GM19452 (cell line): Measurements from ENCODE around the gene ZC3HAV1L.
"Not testable (repeated sequence)": the region's sequence is repeated elsewhere in the genome, so short reads cannot be mapped to it uniquely, and the experiment has no call there.

Experiments
- ATAC-seq: cut with Tn5 transposase; IDR thresholded peaks from one replicate; pipeline ENCODE4 v1.9.1; 2021; ENCODE audit not compliant: unreplicated experiment

ZC3HAV1L gene

DNA sequence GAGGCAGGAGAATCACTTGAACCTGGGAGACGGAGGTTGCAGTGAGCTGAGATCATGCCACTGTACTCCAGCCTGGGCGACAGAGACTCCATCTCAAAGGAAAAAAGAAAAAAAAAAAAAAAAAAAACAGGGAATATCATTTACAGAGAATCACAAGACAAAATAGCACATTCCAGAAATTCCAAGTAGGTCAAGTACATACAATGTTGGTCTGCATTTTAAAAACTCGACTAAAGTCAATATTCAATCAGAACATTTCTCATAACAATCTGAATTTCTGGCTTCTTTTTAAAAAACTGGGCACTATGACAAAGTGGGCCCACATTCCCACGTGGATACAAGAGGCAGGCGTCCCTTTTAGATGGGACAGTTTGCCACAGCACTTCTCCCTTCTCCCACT lies 12.8 kb downstream of the ZC3HAV1L start:
- no peak for ATAC-seq

DNA sequence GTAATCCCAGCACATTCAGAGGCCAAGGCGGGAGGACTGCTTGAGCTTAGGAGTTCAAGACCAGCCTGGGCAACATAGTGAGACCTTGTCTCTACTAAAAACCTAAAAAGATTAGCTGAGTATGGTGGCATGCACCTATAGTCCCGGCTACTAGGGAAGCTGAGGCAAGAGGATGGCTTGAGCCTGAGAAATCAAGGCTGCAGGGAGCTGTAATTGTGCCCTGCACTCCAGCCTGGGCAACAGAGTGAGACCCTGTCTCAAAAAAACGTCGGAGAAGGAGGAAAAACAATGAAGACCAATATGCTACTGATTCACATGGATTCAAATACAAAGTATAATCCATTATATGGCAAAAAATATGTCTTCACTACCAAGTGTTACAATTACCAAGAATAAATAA lies 13.6 kb downstream of the ZC3HAV1L start:
- no peak for ATAC-seq

DNA sequence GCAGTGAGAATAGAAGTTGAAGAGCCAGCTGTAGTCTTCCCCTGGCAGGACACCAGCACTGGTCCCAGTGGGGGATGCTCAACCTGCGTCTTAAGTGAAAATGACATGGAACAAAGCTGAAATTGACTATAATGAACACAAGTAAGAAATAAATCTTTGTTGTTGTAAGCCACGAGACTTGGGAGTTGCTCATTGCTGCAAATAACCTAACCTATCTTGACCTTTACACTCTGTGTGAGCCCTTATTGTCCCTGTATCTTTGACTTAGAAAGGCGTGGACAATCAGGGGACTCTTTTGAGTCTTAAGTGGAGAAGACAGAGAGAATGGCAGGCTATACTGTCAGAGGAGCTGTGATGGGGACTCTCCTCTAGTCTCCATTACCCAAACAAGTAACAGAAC lies 16.9 kb downstream of the ZC3HAV1L start:
- ATAC-seq = no peak

DNA sequence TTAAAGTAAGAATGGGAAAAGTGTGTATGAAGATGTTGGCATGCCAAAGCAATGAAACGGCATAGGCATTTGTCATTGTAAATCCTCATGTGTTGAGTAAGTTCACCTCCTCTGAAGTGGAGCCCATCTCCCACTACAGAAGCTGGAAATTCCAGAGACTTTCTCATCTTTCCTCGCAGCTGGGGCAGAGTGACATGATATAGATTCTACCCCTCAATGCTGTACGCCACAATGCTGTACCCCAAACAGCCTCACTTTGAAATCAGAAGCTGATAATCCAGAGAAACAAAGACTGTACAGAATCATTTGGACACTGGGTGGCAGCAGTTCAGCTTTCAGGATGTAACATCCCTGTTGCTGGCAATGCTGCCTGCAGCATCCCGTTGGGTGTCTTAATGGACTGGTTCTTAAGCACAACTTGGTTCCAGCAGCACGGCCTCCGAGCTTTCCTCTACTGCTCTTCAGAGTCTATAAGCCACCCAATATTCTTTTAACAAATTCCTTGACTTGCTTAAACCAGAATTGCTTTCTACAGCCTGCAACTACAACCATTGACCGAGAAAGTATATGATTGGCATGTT lies 18.8 kb downstream of the ZC3HAV1L start:
- ATAC-seq = peak; percentile 86

DNA sequence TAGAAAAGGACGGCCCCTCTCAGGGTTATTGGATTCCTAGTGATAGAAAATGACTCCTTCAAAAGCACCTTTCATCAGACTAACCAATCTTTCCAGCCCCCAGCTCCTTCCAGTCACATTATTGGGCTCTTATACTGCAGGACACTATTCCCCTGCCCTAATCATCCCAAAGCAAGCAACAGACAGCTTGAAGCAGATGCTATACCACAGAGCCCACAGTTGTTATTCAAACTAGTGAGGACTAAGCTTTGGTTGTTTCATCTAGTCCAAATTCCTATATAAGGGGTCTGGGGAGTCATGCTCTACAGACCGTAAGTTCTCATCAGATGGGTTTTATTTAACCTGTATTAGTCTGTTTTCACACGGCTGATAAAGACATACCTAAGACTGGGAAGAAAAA lies 24.5 kb downstream of the ZC3HAV1L start:
- no peak for ATAC-seq

DNA sequence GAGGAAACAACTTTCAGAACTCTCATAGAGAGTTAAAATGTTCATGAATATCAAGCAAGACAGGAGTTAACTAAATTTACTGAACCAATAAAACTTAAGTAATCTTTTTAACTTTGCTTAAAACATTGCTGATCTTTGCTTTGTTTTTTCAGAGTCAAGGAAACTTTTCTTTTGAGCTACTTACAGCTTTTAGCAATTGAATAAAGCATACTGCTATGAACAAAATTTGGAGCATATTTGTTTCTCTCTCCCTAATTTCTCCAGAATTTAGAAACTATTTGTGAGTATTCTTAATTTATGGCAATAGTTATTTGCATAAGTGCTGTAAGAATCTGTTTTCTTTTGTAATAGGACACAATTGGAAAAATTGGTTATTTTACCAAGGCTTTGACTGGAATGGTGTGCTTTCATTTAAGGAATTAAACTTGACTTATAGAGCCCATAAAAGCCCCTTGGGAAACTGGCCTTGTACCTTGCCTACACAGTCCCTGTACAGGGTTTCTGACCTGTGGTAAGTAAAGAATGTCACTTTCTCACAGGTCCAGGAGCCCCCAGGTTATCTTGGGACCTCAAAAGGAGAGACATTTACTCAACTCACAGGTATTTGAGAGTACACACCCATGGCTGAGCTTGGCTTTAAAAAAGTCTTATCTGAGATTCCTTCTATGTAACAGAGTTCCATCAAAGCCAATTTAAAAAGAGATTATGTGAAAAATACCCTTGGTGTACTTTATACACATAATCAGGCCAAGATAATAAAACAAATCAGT lies 31.3 kb downstream of the ZC3HAV1L start:
- no peak for ATAC-seq

DNA sequence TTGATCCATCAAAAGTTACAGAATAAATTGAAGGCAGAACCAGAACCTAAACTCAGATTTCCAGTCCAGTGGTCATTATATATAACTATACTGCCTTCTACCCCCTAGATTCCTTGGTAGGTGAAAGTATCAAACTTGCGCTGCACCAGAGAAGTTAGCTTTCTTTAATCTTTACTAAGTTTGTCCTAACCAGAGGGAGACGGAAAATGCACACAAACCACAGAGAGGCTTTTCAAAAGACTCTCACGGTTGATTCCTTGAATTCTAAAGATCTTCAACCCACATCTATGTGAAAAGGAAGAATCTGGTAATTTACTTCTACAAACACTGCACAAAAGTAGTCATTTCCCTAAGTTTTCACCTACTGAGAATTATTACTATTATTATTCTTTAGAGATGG lies 36.4 kb downstream of the ZC3HAV1L start:
- no peak for ATAC-seq

DNA sequence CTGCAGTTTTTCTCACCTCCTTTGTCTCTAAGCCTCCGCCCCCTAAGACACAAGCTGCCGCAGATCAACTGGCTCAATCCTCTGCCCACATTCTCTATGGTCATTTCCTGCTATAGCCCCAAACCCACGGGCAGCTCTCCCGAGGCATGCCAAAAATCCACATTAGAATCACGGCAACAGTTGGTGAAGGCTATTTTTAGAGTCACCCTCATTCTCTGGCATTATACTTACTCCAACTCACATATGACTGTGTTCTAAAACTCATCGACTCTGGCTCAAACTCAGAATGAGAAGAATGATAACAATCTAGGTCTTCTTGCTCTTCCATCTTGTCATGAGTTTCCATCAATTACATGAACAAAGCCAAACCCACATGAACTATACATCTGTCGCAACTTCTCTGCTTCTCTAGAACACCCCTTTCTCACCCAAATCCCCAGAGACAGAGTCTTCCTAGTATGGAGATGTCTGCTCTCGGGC lies 43.8 kb downstream of the ZC3HAV1L start:
- no peak for ATAC-seq

DNA sequence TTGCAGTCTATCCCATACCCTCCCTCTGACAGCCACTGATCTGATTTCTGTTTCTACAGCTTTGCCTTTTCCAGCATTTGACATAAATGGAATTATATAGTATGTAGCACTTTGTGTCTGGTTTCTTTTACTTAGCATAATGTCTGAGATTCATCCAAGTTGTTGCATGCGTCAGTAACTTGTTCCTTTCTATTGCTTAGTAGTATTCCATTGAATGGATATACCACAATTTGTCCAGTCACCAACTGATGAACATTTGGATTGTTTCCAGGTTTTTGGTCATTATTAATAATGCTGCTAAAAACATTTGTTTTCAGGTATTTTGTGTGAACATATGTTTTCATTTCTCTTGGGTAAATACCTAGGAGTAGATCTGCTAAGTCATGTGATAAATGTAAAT lies 48.2 kb downstream of the ZC3HAV1L start:
- ATAC-seq = no peak

DNA sequence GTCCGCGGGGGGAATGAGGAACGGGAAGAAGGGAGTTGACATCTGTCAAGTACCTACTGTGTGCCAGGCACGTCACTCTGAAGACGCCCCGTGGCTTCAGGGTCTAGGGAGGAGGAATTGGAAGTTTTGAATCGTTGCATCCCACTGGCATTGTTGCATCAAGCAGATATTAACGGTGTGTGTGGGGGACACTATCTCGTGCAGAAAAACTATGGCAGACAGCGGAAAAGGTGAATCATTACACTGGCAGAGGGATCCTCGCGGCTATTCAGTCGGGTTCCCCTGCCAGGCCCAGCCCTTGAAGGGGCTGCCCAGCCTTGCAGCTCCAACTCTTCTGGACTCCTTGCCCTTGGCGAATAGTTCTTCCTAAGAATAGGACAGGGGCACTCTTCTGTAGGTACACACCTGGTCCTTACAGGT lies 53.6 kb downstream of the ZC3HAV1L start:
- ATAC-seq = no peak

DNA sequence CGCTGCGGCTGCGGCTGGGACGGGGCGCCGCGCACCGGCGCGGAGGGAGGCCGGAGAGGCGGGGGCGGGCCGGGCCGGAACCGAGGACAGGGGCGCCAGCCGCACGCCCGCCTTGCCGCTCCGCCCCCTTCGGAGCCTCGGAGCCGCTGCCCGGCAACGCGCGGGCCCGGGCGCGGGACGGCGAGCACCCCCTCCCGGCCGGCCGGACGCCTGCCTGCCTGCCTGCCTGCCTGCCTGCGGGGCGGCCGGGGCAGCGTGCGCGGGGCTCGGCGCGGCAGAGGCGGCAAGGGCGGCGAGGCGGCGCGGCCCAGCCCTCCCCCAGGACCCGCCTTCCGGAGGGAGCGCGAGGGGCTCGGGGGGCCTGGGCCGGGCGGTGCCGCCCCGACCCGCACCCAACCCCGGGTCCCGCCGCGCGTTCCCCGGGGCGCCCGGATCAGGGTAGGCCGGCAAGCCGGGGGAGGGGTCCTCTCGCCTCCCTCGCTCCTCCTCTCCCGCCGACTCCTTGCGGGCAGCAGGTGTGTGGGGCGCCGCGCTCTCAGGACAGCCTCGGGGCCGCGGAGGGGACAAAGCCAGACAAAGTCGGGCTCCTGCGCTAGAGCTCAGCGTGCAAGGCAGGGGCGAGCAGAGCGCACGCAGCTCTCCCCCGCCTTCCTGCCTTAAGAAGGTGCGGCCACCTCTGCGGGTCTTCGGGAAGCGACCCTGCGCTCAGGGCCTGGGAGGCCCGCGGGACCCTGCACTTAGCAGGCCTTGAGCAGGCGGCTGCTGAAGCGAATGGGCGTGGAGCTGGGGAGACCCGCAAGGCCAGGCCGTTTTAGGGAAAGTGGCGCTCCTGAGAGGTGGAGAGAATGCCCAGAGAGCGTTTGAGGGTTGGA lies 54.3 kb downstream of the ZC3HAV1L start, which contains the start of gene KIAA1549:
Gene KIAA1549 (minus strand): TSS at position 58 of the 872 bp plus-strand sequence. CDS start 120 bp downstream, outside the sequence.
- peak; percentile 91 for ATAC-seq

DNA sequence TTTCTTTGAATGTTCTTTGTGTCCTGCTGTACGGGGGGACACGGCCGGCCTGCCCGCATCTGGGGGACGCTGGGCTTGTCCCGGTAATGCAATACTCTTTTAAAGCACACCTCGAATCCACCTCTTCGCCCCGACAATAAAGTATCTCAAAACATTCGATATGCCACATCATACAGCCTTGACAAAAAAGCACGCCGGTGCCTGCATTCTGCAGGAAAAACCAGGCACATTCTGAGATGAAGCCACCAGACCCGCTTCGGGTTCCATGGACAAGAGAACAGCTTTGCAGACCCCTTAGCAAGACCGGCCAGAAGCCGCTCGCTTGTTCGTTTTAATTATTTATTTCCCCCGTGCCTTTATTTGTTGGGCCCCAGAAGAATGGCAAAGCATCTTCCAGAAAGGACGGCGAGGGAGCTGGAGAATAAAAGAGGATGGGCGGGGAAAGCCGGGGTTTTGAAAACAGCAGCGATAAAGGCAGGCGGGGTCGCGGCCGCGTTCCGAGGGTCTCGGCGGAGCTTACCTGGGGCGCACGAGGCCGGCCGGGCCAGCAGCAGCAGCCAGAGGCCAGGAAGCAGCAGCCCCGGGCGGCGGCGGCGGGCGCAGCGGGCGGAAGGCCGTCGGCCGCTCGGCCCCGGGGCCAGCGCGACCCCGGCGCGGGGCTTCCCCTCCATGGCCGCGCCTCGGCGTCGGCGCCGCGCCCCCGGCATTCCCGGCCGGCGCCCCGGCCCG lies 55.1 kb downstream of the ZC3HAV1L start:
- ATAC-seq = peak; percentile 45

DNA sequence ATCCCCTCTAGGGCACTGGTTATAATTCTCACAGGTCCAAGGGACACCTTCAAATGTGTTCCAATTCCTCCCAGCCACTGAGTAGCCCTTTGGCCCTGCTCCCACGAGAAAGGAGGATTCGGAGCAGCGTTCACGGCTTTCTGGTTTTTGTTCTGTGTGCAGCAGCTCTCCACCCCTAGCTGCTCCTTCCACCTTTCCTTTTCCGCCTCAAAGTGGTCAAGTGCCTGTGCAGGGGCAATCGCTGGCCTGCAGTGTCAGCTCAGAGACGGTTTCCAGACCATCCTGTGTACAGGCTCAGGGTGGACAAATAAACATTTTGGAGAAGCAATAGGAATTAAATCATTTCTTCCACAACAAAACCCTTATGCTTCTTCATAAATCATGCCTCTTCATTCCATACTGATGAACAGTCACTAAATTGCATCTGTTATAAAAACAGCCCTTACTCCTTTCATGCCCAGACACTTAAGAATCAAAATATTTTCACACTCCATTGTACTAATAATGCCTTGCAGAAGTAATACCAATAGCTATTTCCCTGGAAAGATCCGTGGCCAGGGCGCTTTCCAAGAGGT lies 55.8 kb downstream of the ZC3HAV1L start:
- no peak for ATAC-seq

DNA sequence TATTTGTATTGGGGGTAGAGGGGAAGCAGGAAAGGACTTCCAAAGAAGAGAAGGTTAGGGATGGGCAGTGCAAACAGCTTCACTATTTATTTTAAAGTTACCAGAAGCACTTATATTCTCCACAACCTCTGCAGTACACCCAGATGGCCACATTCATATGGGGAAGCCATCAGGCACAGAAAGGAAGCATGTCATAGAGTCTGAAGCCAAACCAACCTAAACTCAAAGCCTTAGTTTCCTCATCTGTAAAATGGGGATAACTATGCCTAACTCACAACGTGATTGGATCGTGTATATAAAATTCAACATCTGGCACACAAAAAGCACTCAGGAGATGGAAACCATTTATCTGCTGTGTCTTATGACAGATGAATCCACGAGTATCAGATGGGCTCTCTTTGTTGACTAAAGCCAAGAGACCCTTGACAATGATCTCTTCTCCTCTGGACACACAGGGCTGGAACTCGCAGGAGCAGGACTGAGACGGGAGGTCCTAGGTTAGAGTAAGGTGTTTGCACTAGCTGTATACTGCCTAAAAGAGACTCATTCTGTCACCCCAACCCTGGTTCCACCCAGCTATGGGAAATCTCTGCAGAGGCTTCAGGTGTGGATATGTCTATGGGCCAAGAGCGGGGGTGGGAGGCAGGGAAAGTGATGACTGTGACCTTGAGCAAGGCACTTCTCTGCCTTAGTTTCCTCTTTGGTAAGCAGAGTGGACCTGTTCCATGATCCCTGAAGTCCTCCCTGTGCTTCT lies 56.4 kb downstream of the ZC3HAV1L start:
- ATAC-seq = no peak

DNA sequence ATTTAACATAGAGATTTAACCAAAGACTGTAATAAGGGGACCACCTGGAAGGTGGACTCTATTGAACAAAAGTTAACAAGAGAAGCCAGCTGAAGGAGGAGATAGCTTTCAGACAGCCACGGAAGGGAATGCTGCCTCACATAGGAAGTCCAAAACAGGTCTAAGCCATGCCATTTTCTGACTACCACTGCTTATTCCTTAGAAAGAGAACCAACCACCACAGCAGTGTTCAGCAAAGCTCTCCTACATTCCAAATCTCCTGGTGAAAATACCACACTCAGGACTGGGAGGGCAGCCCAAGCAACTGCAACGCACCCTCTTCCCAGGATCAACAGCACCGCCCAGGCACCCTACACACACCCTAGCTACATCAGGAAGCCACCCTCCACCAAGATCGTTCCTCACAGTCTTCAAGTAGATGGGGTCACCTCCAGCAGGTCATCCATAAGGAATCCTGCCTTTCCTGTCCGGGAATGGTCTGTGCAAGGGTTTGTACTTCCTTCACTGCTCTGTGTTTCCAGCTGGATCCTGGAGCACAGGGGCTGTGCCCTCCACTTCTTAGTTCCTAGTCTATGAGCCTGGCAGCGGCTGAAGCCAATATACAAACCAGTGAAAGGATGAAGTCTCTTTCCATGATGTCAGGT lies 57.2 kb downstream of the ZC3HAV1L start:
- no peak for ATAC-seq

DNA sequence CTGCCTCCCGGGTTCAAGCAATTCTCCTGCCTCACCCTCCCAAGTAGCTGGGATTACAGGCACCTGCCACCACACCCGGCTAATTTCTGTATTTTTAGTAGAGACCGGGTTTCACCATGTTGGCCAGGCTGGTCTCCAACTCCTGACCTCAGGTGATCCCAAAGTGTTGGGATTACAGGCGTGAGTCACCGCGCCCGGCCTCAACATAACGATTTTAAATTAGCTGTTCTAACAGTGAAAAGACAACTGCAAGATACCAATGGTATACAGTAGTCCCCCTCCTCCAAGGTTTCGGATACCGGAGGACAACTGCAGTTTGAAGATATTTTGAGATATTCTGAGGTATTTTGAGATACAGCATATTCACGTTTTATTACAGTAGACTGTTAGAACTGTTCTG lies 59.7 kb downstream of the ZC3HAV1L start:
- ATAC-seq = not testable (repeated sequence)
